NCI-H1092 (cell line): ENCODE results near the gene REM2.

Experiments
- DNase-seq: peaks from one replicate; lab custom pipeline; 2025; lab: John Stamatoyannopoulos, UW

REM2 gene, protein sequence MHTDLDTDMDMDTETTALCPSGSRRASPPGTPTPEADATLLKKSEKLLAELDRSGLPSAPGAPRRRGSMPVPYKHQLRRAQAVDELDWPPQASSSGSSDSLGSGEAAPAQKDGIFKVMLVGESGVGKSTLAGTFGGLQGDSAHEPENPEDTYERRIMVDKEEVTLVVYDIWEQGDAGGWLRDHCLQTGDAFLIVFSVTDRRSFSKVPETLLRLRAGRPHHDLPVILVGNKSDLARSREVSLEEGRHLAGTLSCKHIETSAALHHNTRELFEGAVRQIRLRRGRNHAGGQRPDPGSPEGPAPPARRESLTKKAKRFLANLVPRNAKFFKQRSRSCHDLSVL

DNA sequence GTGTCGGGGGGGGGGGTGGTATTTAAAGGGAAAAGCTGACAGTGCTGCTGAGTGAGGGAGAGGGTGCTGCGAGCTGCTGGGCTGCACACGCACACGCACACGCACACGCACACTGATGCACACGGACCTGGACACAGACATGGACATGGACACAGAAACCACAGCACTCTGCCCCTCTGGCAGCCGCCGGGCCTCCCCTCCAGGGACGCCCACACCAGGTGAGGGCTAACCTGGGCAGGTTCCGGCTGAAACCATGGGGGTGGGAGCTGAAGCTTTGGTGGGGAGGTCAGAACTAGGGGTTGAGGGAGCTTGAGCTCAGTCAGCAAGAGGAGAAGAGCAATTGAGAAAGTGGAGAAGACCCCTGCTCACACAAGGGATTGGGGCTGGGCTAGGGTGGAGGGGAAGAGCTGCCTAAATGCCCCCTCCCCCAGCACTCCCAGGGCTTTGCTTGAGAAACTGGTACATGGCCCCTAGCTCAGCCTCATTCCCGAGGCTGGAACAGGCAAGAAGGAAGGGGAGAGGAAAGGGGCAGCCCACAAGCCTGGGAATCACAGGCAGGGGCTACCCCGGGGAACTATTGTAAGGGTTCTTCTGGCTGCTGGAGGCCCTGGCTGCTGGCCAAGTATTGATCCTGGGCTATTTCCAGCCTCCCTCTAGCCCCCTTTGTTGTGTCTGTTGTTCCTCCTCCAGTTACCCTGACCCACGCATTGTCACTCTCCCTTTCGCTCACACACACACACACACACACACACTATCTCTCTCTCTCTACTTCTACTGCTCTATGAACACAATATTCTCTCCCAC lies at the start of gene REM2:
TSS of gene REM2 (plus strand) at position 50 of the 804 bp plus-strand sequence. CDS start at position 116, 66 bp downstream.
- DNase-seq: peak; percentile 75

DNA sequence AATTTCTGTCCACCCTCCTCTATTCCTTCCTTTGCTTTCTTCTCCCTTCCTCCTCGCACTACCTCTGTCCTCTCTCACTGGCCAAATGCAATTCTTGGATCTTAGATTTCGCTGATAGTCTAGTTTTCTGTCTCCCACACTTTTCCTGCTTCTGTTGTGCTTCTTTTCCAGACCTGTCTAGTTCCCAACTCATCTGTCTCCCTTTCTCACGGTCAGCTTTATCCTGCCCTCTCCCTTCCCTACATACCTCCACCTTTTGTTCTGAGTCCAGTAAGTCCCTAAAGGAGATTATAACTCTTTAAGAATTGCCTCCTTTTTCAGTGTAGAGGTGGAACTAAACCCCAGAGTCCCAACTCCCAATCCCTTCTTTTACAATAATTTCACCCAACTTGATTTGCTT lies 47.5 kb upstream of the REM2 start:
- no peak for DNase-seq

DNA sequence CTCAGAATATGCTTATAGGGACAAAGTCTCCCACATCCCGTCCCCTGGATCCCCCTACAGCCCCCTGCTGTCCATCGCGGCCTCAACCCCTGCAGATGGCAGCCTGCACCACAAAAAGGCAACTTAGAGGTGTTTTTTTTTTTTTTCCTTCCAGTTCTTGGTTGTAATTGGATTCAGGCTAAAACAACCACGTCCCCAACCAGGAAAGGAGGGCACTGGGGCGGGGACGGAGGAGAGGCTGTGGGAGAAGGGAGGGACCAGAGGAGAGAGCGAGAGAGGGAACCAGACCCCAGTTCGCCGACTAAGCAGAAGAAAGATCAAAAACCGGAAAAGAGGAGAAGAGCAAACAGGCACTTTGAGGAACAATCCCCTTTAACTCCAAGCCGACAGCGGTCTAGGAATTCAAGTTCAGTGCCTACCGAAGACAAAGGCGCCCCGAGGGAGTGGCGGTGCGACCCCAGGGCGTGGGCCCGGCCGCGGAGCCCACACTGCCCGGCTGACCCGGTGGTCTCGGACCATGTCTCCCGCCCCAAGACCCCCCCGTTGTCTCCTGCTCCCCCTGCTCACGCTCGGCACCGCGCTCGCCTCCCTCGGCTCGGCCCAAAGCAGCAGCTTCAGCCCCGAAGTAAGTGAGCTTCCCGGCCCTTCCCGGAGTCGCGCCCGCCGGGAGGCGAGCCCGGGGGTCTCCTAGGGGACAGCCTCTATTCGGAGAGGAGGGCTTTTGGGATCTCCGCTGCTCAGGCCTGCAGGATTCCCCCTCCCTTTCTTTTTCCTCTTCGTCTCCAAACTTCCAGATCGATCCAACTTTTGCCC lies 46.5 kb upstream of the REM2 start, which contains the start of gene MMP14:
TSS of gene MMP14 (plus strand) at position 285 of the 813 bp plus-strand sequence. CDS start at position 518, 233 bp downstream.
- no peak for DNase-seq

DNA sequence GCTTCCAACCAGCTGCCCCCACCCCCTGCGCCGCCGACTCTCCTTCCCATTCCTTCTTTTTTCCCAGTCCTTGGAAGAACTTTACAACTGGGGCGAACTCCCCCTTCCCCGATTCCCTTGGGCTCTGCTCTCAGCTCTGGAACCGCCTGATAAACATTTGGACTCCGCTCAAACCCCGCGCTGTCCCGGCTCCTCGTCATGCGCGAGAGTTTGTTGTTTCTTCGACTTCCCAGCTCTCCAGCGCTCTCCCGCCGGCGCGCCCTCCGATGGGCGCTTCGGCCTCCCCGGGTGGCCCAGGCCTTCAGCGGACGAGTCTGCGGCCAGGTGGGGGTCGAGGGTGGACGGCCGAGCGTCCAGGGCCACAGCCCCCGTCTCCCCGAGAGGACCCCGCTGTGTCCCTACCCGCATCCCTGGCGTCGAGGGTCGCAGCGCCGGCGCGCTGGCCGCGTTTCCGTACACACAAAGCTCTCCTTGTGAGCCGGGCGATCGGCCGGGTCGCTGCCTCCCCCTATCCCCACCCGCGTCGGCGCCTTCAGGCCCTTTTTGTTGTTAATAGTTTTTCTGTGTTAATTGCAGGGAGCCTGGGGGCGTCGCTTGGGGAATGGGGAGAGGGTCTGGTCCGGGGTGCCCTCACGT lies 45.8 kb upstream of the REM2 start:
- no peak for DNase-seq

DNA sequence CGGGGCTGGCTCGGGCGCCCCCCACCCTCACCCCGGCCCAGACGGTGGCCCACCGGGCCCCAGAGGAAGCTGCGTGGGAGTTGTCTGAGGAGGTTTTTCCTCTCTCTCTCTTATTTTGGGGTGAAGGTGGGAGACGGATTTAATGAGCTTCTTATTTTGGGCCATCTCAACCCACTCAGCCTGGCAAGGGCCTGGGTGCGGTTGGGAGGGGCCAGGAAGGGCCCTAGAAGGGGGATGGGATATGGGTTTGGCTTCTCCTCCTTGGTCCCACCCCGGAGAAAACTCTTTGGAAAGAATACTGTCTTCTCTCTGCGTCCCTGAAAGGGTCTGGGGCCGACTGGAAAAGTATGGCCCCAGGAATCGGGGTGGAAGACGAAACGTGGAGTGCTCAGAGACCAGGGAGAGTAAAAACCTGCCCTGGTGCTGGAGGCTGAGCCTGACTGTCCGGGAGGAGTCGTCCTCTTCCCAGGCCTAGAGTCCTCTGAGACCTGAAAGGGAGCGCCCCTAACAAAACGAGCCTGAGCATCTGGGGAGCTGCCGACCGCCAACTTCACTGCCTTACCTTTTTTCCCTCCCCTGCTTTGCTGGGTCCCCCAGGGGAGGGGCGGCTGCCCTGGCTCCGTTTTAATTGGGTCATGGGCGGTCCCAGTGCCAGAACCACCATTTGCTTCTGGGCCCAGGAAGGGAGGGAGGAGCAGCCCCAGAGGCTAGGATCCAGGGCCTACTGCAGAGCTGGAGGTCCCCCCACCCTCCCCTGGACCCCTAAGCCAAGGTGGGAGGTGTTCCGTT lies 45.1 kb upstream of the REM2 start:
- no peak for DNase-seq

DNA sequence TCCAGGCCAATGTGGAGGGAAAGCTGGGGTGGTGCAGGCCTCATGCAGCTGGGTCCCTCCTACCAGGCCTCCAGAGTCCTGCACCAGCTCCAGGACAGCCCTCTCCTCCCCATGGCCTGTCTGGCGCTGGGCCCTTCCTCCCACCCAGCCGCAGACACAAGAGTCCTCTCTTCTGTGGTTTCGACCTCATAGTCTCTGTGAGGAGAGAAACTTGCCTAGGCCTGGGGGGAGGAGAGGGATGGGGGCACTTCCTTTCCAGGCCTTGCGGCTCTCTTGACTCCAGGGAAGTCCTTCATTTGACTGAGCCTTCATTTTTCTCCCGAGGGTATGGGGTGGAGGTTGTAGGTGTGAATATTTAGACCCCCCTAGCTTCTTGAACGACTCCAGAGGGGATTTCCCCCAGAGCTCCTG lies 44.4 kb upstream of the REM2 start:
- no peak for DNase-seq

DNA sequence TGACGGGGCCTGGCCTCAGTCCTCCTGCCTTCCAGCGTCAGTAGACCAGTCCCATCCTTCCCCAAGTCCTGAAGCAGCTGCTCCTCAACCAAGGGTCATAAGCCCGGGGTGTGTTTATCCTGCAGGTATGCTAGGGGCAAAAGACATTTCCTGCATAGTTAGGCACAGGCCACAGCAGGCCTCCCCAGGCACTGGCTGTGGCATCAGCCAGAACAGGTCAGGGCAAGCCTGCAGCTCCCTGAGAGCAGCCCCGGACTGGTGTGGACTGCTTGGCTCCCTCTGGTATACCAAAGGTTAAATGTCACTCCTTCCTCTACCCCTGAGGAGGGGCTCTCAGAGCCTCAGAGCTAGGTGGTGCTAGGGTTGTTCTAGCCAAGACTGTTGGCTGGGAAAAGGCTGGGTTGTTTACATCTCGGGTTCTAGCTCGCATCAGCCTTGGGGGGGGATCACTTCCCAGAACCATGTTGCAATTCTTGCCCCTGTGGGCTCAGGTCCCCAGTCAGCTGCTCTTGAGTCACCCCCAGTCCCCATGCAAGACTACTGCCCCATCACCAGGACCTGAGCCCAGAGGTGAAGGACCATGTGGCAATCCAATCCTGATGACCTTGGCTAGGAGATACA lies 43.8 kb upstream of the REM2 start:
- no peak for DNase-seq

DNA sequence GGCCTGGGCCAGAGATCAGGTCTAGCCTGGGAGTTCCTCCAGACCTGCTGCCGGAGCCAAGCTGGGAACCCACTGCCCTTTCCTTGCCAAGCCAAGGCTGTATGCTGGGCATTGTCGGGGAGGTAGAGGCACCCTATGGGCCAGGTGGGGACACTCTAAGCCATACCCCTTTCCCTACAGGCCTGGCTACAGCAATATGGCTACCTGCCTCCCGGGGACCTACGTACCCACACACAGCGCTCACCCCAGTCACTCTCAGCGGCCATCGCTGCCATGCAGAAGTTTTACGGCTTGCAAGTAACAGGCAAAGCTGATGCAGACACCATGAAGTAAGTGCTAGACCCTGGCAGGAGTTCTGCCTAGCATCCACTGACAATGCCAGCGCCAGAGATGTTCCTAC lies 41.7 kb upstream of the REM2 start:
- no peak for DNase-seq

DNA sequence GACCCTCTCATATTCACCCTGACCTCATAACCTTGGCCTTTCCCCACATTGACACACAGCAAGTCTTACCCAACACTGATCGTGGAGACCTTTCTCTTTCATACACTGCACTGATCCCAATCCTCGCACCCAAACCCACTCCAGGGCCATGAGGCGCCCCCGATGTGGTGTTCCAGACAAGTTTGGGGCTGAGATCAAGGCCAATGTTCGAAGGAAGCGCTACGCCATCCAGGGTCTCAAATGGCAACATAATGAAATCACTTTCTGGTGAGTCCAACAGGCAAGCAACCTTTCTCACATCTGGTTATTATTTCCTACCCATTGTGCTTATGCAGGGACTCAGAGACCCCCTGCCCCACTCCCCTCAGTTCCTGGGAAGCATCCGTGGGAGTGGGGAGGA lies 41.3 kb upstream of the REM2 start:
- DNase-seq: no peak

DNA sequence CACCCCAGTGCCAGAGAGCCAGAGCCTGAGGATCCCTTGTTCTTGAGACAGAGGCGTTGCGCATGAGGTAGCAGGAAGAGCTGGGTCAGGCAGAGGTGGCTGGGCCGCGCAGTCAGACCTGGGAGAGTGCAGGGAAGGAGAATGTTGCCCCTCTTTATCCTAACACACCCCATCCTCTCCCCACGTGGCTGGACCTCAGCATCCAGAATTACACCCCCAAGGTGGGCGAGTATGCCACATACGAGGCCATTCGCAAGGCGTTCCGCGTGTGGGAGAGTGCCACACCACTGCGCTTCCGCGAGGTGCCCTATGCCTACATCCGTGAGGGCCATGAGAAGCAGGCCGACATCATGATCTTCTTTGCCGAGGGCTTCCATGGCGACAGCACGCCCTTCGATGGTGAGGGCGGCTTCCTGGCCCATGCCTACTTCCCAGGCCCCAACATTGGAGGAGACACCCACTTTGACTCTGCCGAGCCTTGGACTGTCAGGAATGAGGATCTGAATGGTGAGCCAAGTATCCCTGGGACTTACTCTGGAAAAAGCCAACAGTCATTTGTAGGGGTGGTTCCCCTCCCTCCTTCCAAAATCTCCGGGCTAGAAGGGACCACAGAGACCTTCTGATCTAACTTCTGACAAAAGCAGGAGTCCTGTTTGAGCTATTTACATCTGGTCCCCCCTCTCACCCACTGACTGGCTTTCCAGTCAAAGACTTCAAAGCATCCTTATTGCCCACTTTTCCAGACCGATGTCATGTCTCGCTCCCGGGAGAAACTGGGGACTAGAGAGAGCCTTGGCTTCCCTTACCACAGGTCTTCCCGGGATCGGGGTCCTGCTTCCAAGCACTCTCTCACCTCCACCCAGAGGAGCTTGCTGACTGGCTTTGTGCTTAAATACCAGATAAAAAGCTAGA lies 40.6 kb upstream of the REM2 start:
- no peak for DNase-seq

DNA sequence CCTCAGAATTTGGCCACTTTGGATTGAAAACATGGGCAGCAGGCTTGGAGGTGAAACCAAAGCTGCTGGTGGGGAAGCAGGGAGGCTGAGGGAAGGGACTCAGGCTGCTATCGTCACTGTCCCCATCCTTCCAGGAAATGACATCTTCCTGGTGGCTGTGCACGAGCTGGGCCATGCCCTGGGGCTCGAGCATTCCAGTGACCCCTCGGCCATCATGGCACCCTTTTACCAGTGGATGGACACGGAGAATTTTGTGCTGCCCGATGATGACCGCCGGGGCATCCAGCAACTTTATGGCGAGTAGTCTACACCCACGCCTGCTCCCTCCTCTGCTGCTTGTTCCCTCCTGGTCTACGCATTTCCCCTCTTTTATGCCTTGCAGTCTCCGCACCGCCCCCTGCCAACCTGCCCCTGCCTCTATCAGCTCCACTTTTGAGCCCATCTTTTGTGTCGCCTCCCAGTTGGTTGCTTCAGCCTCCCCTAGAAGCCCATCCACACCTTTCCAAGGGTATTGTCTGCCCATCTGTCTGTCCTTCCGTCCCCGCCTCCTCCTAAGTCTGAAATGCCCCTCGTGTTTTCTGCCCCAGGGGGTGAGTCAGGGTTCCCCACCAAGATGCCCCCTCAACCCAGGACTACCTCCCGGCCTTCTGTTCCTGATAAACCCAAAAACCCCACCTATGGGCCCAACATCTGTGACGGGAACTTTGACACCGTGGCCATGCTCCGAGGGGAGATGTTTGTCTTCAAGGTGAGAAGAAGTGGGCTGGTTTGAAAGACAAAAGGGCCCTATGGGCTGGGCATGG lies 39.7 kb upstream of the REM2 start:
- DNase-seq: no peak

DNA sequence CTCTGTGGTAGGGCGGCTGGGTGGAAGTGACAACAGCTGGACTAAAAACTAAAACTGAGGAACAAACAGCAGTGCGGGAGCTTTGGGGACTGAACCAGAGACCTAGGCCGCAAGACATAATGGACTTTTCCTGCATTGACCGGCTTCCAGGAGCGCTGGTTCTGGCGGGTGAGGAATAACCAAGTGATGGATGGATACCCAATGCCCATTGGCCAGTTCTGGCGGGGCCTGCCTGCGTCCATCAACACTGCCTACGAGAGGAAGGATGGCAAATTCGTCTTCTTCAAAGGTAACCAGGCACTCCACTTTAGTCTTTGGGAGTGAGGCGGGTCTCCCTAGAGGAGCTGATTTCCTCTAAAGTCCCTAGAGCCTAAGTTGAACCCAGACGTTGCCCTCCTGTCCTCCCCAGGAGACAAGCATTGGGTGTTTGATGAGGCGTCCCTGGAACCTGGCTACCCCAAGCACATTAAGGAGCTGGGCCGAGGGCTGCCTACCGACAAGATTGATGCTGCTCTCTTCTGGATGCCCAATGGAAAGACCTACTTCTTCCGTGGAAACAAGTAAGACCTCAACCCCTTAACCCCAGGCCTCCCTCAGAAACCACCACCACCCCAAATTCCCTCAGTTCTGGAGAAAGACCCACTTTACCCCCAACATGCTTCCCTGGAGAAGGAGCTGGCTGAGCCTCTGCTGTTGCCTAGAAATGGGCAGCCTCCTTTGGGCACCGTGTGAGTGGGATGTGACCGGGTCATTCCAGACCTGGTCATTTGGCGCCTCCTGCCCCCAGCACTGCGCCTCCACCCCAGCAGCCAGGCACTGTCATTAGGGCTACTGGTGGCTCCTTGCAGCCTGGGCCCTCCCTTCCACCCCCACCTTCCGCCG lies 38.6 kb upstream of the REM2 start:
- DNase-seq: no peak

DNA sequence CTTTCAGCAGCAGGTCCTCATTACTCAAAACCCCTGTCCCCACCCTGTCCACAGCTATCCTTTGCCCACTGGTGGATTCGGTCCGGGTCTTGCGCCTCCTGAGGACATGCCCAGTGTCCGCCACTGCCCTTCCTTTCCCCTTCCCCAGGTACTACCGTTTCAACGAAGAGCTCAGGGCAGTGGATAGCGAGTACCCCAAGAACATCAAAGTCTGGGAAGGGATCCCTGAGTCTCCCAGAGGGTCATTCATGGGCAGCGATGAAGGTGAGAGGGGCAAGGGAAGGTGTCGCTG lies 38.0 kb upstream of the REM2 start:
- no peak for DNase-seq

DNA sequence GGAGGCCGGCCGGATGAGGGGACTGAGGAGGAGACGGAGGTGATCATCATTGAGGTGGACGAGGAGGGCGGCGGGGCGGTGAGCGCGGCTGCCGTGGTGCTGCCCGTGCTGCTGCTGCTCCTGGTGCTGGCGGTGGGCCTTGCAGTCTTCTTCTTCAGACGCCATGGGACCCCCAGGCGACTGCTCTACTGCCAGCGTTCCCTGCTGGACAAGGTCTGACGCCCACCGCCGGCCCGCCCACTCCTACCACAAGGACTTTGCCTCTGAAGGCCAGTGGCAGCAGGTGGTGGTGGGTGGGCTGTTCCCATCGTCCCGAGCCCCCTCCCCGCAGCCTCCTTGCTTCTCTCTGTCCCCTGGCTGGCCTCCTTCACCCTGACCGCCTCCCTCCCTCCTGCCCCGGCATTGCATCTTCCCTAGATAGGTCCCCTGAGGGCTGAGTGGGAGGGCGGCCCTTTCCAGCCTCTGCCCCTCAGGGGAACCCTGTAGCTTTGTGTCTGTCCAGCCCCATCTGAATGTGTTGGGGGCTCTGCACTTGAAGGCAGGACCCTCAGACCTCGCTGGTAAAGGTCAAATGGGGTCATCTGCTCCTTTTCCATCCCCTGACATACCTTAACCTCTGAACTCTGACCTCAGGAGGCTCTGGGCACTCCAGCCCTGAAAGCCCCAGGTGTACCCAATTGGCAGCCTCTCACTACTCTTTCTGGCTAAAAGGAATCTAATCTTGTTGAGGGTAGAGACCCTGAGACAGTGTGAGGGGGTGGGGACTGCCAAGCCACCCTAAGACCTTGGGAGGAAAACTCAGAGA lies 37.0 kb upstream of the REM2 start:
- DNase-seq: no peak

DNA sequence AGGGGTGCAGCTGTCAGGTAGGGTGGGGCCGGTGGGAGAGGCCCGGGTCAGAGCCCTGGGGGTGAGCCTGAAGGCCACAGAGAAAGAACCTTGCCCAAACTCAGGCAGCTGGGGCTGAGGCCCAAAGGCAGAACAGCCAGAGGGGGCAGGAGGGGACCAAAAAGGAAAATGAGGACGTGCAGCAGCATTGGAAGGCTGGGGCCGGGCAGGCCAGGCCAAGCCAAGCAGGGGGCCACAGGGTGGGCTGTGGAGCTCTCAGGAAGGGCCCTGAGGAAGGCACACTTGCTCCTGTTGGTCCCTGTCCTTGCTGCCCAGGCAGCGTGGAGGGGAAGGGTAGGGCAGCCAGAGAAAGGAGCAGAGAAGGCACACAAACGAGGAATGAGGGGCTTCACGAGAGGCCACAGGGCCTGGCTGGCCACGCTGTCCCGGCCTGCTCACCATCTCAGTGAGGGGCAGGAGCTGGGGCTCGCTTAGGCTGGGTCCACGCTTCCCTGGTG lies 36.2 kb upstream of the REM2 start:
- no peak for DNase-seq

DNA sequence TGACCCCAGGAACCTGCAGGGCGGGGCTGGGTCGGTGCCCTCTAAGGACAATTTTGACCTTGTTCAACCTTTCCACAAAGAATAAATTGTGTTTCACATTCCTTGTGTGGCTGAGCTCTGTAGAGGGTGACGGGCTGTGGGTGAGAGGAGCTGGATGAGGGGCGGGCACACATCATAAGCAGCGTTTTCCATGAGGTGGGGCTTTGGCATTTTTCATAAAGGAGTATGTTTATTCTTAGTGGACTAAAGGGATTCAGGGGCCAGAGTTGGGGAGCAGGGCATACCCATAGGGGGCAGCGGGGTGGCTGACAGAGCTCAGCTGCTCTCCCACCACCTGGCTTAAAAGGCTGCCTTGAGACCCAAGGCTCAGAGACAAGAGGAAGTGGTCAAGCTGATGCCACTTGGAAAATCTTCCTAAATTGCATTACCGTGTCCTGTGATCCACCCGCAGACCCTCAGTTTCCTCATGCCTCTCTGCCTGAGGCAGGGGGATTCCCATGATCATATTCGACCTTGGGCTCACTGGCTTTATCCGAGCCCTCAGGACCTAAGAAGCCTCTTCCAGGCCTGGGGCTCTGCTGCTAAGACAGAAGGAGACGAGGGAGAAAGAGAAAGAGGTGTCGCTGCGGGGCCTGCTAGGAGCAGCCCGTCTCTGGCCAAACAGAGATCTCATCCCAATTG lies 35.2 kb upstream of the REM2 start:
- no peak for DNase-seq
